ENCODE measurements around the gene ZDHHC11B. TPM values are rescaled to one million over a fixed set of nuclear protein-coding genes. Genes with fewer than 3 reads are reported as not detected.
"Not testable (repeated sequence)": the region's sequence is repeated elsewhere in the genome, so short reads cannot be mapped to it uniquely, and the experiment has no call there.

ZDHHC11B gene
- total RNA-seq, 3 donors from 2014 or later = 1.1 to 4.8 (median 3.9) TPM

DNA sequence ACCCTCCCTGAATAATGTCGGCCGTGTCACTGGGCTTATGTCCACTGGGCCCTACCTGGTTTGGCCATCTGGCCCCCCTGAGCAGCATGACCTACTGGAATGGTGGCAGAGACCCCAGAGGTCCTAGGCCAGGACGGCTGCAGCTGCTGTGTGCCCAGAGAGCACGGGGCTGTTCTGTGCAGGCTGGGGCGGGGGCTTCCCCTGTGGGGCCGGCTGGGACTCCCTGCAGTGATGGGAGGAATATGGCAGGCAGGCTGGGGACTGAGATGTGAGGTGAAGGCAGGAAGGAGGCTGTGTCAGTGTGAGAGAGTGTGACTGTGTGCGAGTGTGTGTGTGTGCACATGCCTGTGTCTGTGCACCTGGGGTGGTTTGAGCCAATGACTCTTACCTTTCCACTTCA lies 55.3 kb downstream of the ZDHHC11B start:
- not testable (repeated sequence) for H3K36me3 ChIP-seq

DNA sequence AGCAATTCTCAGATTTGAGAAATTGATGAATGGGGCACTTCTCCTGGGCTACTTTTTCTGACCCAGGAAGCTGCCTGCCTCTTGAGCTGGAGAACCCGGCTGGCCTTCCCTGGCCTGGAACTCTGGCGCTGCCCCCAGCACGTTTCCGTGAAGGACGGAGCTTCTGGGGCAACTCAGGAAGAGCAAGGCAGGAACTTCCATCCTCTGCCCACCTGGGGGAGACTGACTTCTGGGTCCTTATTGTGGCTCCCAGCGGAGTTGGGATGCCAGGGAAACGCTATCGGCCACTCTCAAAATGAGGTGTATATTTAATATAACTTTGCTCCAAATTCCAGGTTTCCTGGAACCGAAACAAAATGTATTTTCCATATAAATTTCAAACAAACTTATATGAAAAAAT lies 57.4 kb downstream of the ZDHHC11B start:
- H3K9me3 ChIP-seq; intact Hi-C loops (cut with DNase I; ENCODE audit: low total_unique reads); H3K4me1 ChIP-seq; H3K36me3 ChIP-seq; H3K27ac ChIP-seq; DNase-seq (ENCODE audit: low spot score in 2 of 2); H3K4me3 ChIP-seq; H3K27me3 ChIP-seq: not testable (repeated sequence)

More for the DNA sequence above, 55.3 kb downstream of the ZDHHC11B start:
- H3K27me3 ChIP-seq; intact Hi-C loops (cut with DNase I; ENCODE audit: low total_unique reads); H3K9me3 ChIP-seq; DNase-seq (ENCODE audit: low spot score in 2 of 2); H3K4me3 ChIP-seq; H3K4me1 ChIP-seq; H3K27ac ChIP-seq: not testable (repeated sequence)

DNA sequence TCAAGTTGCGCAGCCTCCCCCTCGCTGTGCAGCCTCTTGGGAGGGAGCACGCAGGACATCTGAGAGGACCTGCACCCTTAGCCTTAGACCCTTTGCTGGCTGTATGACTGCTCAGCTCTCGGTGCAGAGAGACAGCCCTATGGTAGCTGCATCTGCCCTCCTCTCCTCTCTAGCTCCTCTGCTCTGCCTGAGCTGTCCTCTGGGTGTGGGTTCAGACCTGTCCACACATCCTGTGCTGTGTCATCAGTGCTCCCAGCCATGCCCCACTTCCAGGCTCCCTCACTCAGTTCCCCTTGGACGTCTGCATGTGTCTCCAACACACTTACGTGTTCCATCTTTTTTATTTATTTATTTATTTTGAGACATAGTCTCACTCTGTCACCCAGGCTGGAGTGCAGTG lies 60.7 kb downstream of the ZDHHC11B start:
- DNase-seq (ENCODE audit: low spot score in 2 of 2); intact Hi-C loops (cut with DNase I; ENCODE audit: low total_unique reads); H3K36me3 ChIP-seq; H3K4me3 ChIP-seq; H3K4me1 ChIP-seq; H3K27ac ChIP-seq; H3K27me3 ChIP-seq: not testable (repeated sequence)
- peaks cover 6 to 18% of the 10 kb centered on the region in 2 donors for H3K9me3 ChIP-seq

DNA sequence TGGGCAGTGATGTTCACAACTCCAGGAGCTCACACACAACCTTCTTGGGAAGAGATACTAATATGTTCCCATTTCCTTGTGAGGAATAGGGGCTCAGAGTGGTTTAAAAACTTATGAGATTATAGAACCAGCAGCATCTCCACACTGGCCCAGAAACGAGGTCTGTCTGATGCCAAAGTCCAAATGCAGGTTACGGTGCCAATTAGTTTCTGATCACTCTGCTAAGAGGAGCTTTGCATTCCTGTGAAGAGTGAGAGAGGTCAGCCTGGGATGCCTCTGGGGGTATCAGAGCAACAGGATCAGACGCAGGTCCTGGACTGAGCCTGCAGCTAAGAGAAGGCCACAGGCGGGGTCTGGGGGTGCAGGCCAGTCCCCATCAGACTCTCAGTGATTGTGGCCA lies 61.2 kb downstream of the ZDHHC11B start:
- H3K4me1 ChIP-seq; intact Hi-C loops (cut with DNase I; ENCODE audit: low total_unique reads); H3K4me3 ChIP-seq; H3K36me3 ChIP-seq; DNase-seq (ENCODE audit: low spot score in 2 of 2); H3K27me3 ChIP-seq; H3K27ac ChIP-seq: not testable (repeated sequence)
- peaks cover 6 to 18% of the 10 kb centered on the region in 2 donors for H3K9me3 ChIP-seq

DNA sequence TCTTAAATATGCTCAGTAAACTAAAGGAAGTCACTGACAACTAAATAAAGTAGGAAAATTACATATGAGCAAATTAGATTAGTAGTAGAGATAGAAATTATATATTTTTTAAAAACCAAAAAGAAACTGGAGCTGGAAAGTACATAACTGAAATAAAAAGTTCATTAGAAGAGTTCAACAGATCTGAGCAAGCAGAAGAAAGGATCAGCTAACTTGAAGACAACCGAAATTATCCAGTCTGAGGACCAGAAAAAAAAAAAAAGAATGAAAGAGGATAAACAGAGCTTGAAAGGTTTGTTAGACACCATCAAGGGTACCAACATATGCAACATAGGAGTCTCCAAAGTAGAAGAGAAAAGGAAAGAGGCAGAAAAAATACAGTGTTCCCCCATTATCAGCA lies 65.2 kb downstream of the ZDHHC11B start:
- H3K4me3 ChIP-seq; DNase-seq (ENCODE audit: low spot score in 2 of 2); H3K27me3 ChIP-seq; H3K4me1 ChIP-seq; H3K36me3 ChIP-seq; H3K27ac ChIP-seq; intact Hi-C loops (cut with DNase I; ENCODE audit: low total_unique reads): not testable (repeated sequence)
- H3K9me3 ChIP-seq = peaks cover 6 to 18% of the 10 kb centered on the region in 2 donors

DNA sequence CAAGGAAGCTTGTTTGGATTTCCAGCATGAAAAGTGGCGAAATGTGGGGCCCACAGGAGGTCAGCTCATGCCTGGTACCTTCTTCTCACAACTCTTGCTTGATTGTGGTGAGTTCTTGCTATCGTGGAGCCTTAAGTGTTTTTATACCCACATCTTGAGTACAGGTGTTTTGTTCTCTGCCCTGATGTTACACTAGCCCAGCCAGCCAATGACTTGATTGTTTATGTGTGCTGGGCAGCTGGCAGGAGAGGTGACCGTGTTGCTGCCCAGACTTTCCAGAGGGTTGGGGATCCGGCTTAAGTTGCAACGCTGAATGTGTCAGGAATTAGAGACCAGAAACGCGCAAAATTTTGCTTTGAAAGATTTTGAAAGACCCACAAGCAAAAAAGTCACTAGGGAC lies 67.4 kb downstream of the ZDHHC11B start:
- H3K4me3 ChIP-seq = no peak overlapping the region
- no peak overlapping the region for H3K27ac ChIP-seq
- no peak for TF ChIP-seq POLR2AphosphoS5 (IDR thresholded peaks at IDR 0.05)
- TF ChIP-seq, protein P1, sequence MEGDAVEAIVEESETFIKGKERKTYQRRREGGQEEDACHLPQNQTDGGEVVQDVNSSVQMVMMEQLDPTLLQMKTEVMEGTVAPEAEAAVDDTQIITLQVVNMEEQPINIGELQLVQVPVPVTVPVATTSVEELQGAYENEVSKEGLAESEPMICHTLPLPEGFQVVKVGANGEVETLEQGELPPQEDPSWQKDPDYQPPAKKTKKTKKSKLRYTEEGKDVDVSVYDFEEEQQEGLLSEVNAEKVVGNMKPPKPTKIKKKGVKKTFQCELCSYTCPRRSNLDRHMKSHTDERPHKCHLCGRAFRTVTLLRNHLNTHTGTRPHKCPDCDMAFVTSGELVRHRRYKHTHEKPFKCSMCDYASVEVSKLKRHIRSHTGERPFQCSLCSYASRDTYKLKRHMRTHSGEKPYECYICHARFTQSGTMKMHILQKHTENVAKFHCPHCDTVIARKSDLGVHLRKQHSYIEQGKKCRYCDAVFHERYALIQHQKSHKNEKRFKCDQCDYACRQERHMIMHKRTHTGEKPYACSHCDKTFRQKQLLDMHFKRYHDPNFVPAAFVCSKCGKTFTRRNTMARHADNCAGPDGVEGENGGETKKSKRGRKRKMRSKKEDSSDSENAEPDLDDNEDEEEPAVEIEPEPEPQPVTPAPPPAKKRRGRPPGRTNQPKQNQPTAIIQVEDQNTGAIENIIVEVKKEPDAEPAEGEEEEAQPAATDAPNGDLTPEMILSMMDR (IDR thresholded peaks at IDR 0.05) = no peak
- no peak for TF ChIP-seq POLR2A (IDR thresholded peaks at IDR 0.05)
- intact Hi-C loops (cut with DNase I; ENCODE audit: low total_unique reads) = no loop called here
- DNase-seq (ENCODE audit: low spot score in 2 of 2) = no peak
- peaks cover 6 to 18% of the 10 kb centered on the region in 2 donors for H3K9me3 ChIP-seq
- H3K4me1 ChIP-seq = no peaks in the 10 kb centered on the region
- H3K27me3 ChIP-seq = no peaks in the 10 kb centered on the region
- no peaks in the 10 kb centered on the region for H3K36me3 ChIP-seq

DNA sequence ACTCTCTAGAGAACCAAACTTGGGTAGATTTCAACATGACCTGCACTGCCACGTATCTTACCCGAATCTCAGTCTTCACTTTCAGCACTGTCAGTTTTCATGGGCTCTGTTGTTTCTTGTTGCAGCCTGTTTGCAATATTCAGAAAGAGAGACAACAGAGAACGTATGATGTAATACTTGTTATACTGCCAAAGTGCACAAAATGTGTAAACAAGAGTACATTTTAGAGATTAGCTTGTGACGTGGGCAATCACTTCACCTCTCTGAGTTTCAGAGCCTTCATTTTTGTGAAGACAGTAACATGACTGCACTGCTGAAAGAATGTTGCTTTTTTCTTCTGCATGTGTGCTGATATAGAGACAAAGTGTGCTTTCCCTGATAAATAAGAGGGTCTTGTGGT lies 67.8 kb downstream of the ZDHHC11B start:
- H3K36me3 ChIP-seq; H3K27me3 ChIP-seq; H3K27ac ChIP-seq; H3K4me3 ChIP-seq; intact Hi-C loops (cut with DNase I; ENCODE audit: low total_unique reads); DNase-seq (ENCODE audit: low spot score in 2 of 2); H3K4me1 ChIP-seq: not testable (repeated sequence)
- H3K9me3 ChIP-seq = peaks cover 6 to 17% of the 10 kb centered on the region in 2 donors

DNA sequence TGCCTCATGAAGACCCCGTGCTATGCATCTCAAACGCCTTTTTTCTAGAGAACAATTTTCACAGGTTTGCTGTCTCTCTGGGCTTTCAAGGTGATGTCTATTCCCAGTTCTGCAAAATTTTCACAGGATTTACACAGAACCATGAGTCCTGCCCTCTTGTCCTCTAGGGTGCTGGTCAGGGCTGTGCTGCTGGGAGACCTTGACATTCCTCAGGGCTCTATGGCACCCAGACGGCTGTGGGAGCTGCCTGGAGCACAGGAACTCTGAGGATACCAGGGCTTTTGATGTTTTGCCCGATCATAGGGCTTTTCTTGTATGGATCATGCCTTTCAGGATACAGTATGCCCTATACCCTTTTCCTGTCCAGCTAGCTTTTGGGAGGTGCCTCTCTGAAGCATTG lies 68.9 kb downstream of the ZDHHC11B start:
- H3K27ac ChIP-seq; DNase-seq (ENCODE audit: low spot score in 2 of 2); intact Hi-C loops (cut with DNase I; ENCODE audit: low total_unique reads); H3K4me1 ChIP-seq; H3K4me3 ChIP-seq; H3K36me3 ChIP-seq; H3K27me3 ChIP-seq: not testable (repeated sequence)
- peaks cover 6 to 11% of the 10 kb centered on the region in 2 donors for H3K9me3 ChIP-seq

DNA sequence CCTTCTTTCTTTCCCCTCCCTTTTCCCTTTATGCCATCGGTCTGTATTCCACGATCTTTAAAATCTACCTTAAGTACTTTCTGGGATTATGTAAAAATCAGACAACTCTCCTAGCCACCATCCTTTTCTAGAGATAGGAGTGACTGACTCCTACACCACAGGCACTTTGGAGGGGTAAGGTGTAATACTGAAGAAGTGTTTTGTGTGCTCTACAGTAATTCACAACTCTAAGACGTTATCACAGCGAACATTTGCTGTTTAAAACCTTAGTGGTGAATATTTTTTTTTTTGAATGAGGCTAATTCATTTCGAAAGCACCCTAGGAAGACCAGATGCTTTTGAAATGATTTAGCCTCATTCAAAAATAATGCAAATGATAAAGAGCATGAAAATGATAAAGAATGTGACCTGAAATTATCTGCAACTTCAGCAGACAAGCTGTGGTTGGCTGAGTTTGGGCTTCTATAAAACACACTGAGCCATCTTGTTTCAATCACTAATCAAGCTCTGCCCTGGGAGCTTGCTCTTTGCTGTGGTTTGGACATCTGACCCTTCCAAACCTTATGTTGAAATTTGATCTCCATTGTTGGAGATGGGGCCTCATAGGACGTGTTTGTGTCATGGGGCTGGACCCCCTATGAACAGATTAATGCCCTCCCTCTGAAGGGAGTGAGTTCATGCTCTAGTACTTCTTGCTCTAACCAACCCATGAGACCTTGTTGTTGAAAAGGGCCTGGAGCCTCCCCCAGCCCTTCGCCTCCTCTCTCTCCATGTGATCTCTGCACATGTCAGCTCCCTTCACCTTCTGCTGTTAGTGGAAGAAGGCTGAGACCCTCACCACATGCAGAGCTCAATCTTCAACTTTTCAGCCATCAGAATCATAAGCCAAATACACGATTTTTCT lies 70.1 kb downstream of the ZDHHC11B start:
- H3K4me3 ChIP-seq; H3K4me1 ChIP-seq; DNase-seq (ENCODE audit: low spot score in 2 of 2); H3K27me3 ChIP-seq; intact Hi-C loops (cut with DNase I; ENCODE audit: low total_unique reads); H3K9me3 ChIP-seq; H3K36me3 ChIP-seq; H3K27ac ChIP-seq: not testable (repeated sequence)

DNA sequence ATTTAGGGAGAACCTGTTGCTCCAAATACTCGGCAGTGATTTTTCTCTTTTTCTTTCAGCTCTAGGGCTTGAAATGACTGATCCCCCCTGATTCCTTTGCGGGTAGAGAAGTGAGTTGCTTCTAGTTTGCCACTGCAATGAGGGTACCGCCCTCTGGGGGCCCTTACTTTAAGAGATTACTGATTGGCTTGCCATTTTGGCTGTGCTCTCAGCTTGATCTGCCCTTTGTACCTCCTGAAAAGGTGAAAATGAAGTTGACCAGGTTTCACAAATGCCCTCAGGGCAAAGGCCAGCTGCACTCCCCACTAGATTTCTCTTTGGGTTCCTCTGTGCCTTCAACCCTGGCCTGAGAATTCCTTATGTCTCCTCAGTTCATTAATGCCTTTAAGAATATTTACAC lies 70.8 kb downstream of the ZDHHC11B start:
- DNase-seq (ENCODE audit: low spot score in 2 of 2); H3K36me3 ChIP-seq; H3K27ac ChIP-seq; H3K27me3 ChIP-seq; intact Hi-C loops (cut with DNase I; ENCODE audit: low total_unique reads); H3K4me3 ChIP-seq; H3K4me1 ChIP-seq; H3K9me3 ChIP-seq: not testable (repeated sequence)

DNA sequence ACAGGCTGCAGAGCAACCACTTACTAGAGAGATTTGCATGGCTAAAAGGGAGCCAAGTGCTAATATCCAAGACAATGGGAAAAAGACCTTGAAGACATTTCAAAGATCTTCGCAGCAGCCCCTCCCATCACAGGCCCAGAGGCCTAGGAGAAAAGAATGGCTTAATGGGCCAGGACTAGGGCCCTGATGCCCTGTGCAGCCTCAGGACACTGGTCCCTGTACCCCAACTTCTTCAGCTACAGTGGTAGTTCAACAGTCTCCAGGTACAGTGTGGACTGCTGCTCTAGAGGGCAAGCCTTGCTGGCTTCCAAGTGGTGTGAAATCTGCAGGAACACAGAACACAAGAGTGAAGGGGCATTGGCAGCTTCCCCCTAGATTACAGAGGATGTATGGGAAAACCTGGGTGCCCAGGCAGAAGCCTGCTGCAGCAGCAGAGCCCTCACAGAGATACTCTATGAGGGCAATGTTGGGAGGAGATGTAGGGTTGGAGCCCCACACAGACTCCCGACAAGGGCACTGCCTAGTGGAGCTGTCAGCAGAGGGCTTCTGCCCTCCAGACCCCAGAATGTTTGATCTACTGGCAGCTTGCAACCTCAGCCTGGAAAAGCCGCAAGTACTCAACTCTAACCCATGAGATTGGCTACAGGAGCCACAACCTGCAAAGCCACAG lies 75.5 kb downstream of the ZDHHC11B start:
- intact Hi-C loops (cut with DNase I; ENCODE audit: low total_unique reads); H3K27ac ChIP-seq; H3K4me3 ChIP-seq; H3K27me3 ChIP-seq; H3K4me1 ChIP-seq; H3K36me3 ChIP-seq; DNase-seq (ENCODE audit: low spot score in 2 of 2); H3K9me3 ChIP-seq: not testable (repeated sequence)

DNA sequence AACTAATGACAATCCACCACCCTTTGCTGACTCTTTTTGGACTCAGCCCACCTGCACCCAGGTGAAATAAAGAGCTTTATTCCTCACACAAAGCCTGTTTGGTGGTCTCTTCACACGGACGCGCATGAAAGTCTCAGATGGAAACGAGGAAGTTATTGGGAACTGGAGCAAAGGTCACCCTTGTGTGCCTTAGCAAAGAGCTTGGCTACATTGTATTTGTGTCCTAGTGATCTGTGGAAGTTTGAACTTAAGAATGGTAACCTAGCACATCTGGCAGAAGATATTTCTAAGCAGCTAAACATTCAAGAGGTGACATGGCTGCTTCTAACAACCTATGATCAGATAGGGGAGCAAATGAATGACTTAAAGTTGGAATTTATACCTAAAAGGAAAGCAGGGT lies 76.2 kb downstream of the ZDHHC11B start:
- intact Hi-C loops (cut with DNase I; ENCODE audit: low total_unique reads); H3K9me3 ChIP-seq; DNase-seq (ENCODE audit: low spot score in 2 of 2); H3K4me3 ChIP-seq; H3K4me1 ChIP-seq; H3K27ac ChIP-seq; H3K36me3 ChIP-seq; H3K27me3 ChIP-seq: not testable (repeated sequence)
